Coronary artery (tissue), 2 donors: ENCODE data around the gene BRME1.

Experiments used
- DNase-seq: peaks from one replicate; pipeline ENCODE4 v3.0.0-alpha.2; 2017; ENCODE audit warnings: low spot score
- H3K27ac ChIP-seq, 2 donors: fragments of 200-600 bp; sonication (generic); one replicate each; pipeline ENCODE4 v1.5.1; 2016 to 2019
- H3K4me3 ChIP-seq: fragments of 200-600 bp; sonication (generic); 2 replicates; pipeline ENCODE4 v1.5.1; 2016; ENCODE audit warnings: mild to moderate bottlenecking, moderate library complexity
- CTCF ChIP-seq: fragments of 200-600 bp; sonication (generic); IDR thresholded peaks from one replicate; pipeline ENCODE4 v1.5.1; 2019; ENCODE audit warnings: antibody characterized with exemption

The BRME1 gene

GRCh38 chr19:13866463-13867046, 39.4 kb downstream of the BRME1 start:
- TF ChIP-seq CTCF: no peak
- no peak for DNase-seq
- Histone ChIP-seq H3K27ac (no peak overlapping the region), H3K4me3 (peak overlapping the region; percentile 85)

GRCh38 chr19:13865571-13866462, 40.1 kb downstream of the BRME1 start:
- Histone ChIP-seq H3K4me3 (peak overlapping the region; percentile 85), H3K27ac (peak overlapping the region in 1 of 2 donors; percentile 89)
- no peak for TF ChIP-seq CTCF
- DNase-seq: no peak

GRCh38 chr19:13864667-13865570, 41.0 kb downstream of the BRME1 start:
- TF ChIP-seq CTCF: no peak
- no peak for DNase-seq
- Histone ChIP-seq H3K4me3 (peak overlapping the region; percentile 85), H3K27ac (peak overlapping the region; percentile 57 to 89)

GRCh38 chr19:13864046-13864666, 41.8 kb downstream of the BRME1 start:
- Histone ChIP-seq H3K27ac (peak overlapping the region; percentile 57 to 89), H3K4me3 (no peak overlapping the region)
- no peak for TF ChIP-seq CTCF
- no peak for DNase-seq

GRCh38 chr19:13861714-13862531, 44.0 kb downstream of the BRME1 start:
- TF ChIP-seq CTCF: peak; percentile 99
- Histone ChIP-seq H3K4me3 (peak overlapping the region; percentile 66), H3K27ac (peak overlapping the region; percentile 84 to 91)
- peak; percentile 95 for DNase-seq

- peak overlapping the region; percentile 66 for H3K4me3 ChIP-seq
- no peak for TF ChIP-seq CTCF
- peak overlapping the region; percentile 84 to 91 for H3K27ac ChIP-seq
- DNase-seq: no peak
Observed at GRCh38 chr19:13861392-13861713, 44.6 kb downstream of the BRME1 start.
